ENCODE results near the gene C16orf95.

DNA sequence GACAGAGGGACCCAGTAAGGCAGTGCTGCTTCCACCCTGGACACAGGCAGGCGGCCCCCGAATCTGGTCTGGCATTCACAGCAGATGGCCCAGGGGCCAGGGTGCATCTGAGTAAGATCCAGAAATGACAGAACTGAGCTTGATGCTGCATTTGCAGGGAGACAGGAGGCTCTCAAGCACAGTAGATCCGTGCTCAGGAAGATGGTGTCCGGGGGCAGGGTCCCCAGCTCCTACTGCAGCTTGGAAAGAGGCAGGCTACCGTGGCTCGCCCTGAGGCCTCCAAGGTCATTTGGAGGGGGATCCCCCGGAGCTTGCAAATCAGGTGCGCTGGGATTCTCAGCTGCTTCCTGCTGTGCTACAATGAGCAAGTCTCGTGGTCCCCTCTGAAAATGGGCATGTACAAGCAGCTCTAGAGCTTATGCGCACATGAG, 2.2 kb downstream of the C16orf95 start:
- TF ChIP-seq BHLHE40 (IDR thresholded peaks at IDR 0.05; ENCODE audit: borderline replicate concordance) (no peak), CTBP1 (IDR thresholded peaks at IDR 0.05; ENCODE audit: borderline replicate concordance) (no peak), FOXM1 (IDR thresholded peaks at IDR 0.05; ENCODE audit: borderline replicate concordance) (no peak), SUZ12 (IDR thresholded peaks at IDR 0.05) (no peak), FOXK2 (IDR thresholded peaks at IDR 0.05) (no peak), TARDBP (IDR thresholded peaks at IDR 0.05) (no peak), ZNF384 (IDR thresholded peaks at IDR 0.05) (no peak), ARNT (IDR thresholded peaks at IDR 0.05) (no peak), FOXA1 (IDR thresholded peaks at IDR 0.05) (no peak), ELF4 (IDR thresholded peaks at IDR 0.05) (no peak)
- TF ChIP-seq, protein P1, sequence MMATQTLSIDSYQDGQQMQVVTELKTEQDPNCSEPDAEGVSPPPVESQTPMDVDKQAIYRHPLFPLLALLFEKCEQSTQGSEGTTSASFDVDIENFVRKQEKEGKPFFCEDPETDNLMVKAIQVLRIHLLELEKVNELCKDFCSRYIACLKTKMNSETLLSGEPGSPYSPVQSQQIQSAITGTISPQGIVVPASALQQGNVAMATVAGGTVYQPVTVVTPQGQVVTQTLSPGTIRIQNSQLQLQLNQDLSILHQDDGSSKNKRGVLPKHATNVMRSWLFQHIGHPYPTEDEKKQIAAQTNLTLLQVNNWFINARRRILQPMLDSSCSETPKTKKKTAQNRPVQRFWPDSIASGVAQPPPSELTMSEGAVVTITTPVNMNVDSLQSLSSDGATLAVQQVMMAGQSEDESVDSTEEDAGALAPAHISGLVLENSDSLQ (IDR thresholded peaks at IDR 0.05), result no peak

All from HEK293T (cell line).